ENCODE measurements around the gene EPHB1. TPM values are rescaled to one million over a fixed set of nuclear protein-coding genes. Genes with fewer than 3 reads are reported as not detected.
A peak's percentile ranks its signal among the peaks of the same experiment; 100 is the strongest.

The EPHB1 gene
- total and polyA plus RNA-seq, 2 experiments from 2014 or later: 0.43 to 0.81 TPM

DNA sequence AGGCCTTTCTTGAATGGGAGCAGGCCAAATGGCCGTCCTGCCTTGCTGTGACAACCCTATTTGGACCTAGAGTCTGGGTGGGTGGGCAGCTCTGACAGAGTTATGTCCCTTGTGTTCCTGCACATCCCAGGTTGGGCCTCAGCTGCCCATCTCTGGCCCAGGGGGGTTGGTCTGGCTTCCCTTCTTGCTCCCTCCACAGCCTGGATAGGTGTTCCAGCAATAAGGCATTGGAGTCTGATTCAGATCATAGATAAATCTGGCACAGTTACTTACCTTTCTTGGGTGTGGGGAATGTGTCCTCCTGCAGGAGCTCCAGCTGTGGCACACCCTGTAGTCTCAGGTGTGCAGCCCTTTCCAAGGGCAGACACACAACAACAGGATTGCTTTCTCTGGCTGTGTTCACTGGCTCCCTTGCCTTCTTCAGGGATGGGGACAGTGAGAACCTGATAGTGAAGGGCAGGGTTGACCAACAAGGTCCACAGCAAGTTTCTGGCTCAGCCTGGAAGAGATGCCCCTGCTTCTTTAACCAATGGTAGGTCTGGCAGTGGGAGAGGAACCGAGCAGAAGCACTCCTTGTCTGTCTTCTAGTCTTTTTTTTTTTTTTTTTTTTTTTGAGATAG, 177.9 kb downstream of the EPHB1 start:
- Histone ChIP-seq H3K4me1 (ENCODE audit: insufficient read depth) (no peaks in the 10 kb centered on the region), H3K79me2 (ENCODE audit: insufficient read depth) (no peaks in the 10 kb centered on the region), H3K27me3 (replicated peaks; ENCODE audit: insufficient read depth) (no peaks in the 10 kb centered on the region), H3K9ac (no peak overlapping the region), H3K27ac (no peak overlapping the region), H2AFZ (no peak overlapping the region), H4K20me1 (ENCODE audit: insufficient read depth) (no peaks in the 10 kb centered on the region), H3K9me3 (ENCODE audit: low read depth) (no peaks in the 10 kb centered on the region), H3K4me2 (ENCODE audit: unreplicated experiment) (no peak overlapping the region), H3F3A (ENCODE audit: insufficient read depth) (no peaks in the 10 kb centered on the region), H3K9me2 (ENCODE audit: insufficient read depth) (no peaks in the 10 kb centered on the region), H3K36me3 (ENCODE audit: low read depth) (no peaks in the 10 kb centered on the region), H3K4me3 (no peak overlapping the region)
- no peak for TF ChIP-seq EZH2 (IDR thresholded peaks at IDR 0.05; ENCODE audit: insufficient read depth, poor library complexity, severe bottlenecking)
- no peak for TF ChIP-seq EZH2phosphoT487 (IDR thresholded peaks at IDR 0.05; ENCODE audit: insufficient read depth, low read depth)
- in situ Hi-C loops (cut with MboI): no loop called here
- no peak for DNase-seq
- WGBS, 2 experiments (ENCODE audit: low coverage in 1 of 2, low lambda C conversion rate in 2 of 2, missing lambda C conversion rate in 2 of 2): 73 to 76% methylated on average over 2 of the region's 2 CpGs

- Histone ChIP-seq H3F3A (ENCODE audit: insufficient read depth) (no peaks in the 10 kb centered on the region), H3K36me3 (ENCODE audit: low read depth) (no peaks in the 10 kb centered on the region), H3K27me3 (replicated peaks; ENCODE audit: insufficient read depth) (no peaks in the 10 kb centered on the region), H2AFZ (no peak overlapping the region), H3K4me3 (no peak overlapping the region), H3K9ac (no peak overlapping the region), H3K9me2 (ENCODE audit: insufficient read depth) (no peaks in the 10 kb centered on the region), H3K79me2 (ENCODE audit: insufficient read depth) (no peaks in the 10 kb centered on the region), H3K4me1 (ENCODE audit: insufficient read depth) (no peaks in the 10 kb centered on the region), H3K9me3 (ENCODE audit: low read depth) (no peaks in the 10 kb centered on the region), H3K4me2 (ENCODE audit: unreplicated experiment) (no peak overlapping the region), H4K20me1 (ENCODE audit: insufficient read depth) (no peaks in the 10 kb centered on the region), H3K27ac (no peak overlapping the region)
- TF ChIP-seq EZH2 (IDR thresholded peaks at IDR 0.05; ENCODE audit: insufficient read depth, poor library complexity, severe bottlenecking): no peak
- TF ChIP-seq EZH2phosphoT487 (IDR thresholded peaks at IDR 0.05; ENCODE audit: insufficient read depth, low read depth): no peak
- in situ Hi-C loops (cut with MboI): no loop called here
- DNase-seq: peak; percentile 19
- 50 to 51% methylated on average over 3 of the region's 3 CpGs for WGBS, 2 experiments (ENCODE audit: low coverage in 1 of 2, low lambda C conversion rate in 2 of 2, missing lambda C conversion rate in 2 of 2)
Observed at GRCh38 chr3:134974624-134975023, 179.6 kb downstream of the EPHB1 start.

DNA sequence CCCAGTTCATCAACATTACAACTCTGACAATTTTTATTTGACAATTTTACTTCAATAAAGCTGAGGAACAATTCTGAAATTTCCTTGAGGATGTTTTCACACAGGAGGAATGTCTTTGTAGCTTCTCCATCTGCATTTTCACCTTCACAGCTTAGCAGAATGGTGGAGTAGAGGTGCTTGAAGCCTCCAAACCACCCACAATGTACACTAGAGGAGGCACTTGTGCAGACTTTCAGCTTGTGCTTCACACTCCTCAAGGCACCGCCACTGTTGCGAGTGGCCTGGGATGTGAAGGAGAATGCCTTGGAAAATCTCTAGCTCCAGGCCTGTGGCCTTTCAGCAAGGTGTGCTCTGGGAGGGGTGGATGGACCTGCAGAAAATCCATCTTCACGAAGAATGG, 181.9 kb downstream of the EPHB1 start:
- H3K79me2 ChIP-seq (ENCODE audit: insufficient read depth): no peaks in the 10 kb centered on the region
- DNase-seq: no peak
- H3K4me1 ChIP-seq (ENCODE audit: insufficient read depth): no peaks in the 10 kb centered on the region
- no peaks in the 10 kb centered on the region for H3K9me3 ChIP-seq (ENCODE audit: low read depth)
- H3F3A ChIP-seq (ENCODE audit: insufficient read depth): no peaks in the 10 kb centered on the region
- no peaks in the 10 kb centered on the region for H3K36me3 ChIP-seq (ENCODE audit: low read depth)
- WGBS, 2 experiments (ENCODE audit: low coverage in 1 of 2, low lambda C conversion rate in 2 of 2, missing lambda C conversion rate in 2 of 2): 92 to 93% methylated on average over 3 of the region's 3 CpGs
- in situ Hi-C loops (cut with MboI): no loop called here
- H3K27ac ChIP-seq: no peak overlapping the region
- H3K27me3 ChIP-seq (replicated peaks; ENCODE audit: insufficient read depth): no peaks in the 10 kb centered on the region
- no peak overlapping the region for H3K4me3 ChIP-seq
- TF ChIP-seq EZH2 (IDR thresholded peaks at IDR 0.05; ENCODE audit: insufficient read depth, poor library complexity, severe bottlenecking): no peak
- TF ChIP-seq EZH2phosphoT487 (IDR thresholded peaks at IDR 0.05; ENCODE audit: insufficient read depth, low read depth): no peak
- no peaks in the 10 kb centered on the region for H3K9me2 ChIP-seq (ENCODE audit: insufficient read depth)
- no peak overlapping the region for H3K9ac ChIP-seq
- H3K4me2 ChIP-seq (ENCODE audit: unreplicated experiment): no peak overlapping the region
- H4K20me1 ChIP-seq (ENCODE audit: insufficient read depth): no peaks in the 10 kb centered on the region
- H2AFZ ChIP-seq: no peak overlapping the region

DNA sequence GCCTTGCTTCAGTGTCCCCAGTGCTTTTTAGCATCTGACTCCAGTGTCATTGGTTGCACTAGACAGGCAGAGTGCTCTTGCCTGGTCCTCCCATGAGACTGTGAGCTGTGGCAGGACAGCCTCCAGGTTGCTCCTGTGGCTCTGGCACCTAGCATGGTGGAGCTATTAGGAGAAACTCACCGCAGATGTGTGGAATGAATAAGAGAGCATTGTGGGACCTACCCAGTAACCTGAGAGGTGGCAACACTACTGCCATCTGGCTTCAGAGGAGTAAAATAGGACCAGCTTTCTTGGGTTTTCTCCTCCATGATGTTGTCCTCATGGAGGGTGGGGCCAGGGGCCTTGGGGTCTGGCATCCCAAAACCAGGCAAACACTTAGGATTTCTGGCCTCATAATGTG, 183.6 kb downstream of the EPHB1 start:
- Histone ChIP-seq H3K9me3 (ENCODE audit: low read depth) (no peaks in the 10 kb centered on the region), H4K20me1 (ENCODE audit: insufficient read depth) (no peaks in the 10 kb centered on the region), H3K79me2 (ENCODE audit: insufficient read depth) (no peaks in the 10 kb centered on the region), H3K4me1 (ENCODE audit: insufficient read depth) (no peaks in the 10 kb centered on the region), H3K9me2 (ENCODE audit: insufficient read depth) (no peaks in the 10 kb centered on the region), H3K27me3 (replicated peaks; ENCODE audit: insufficient read depth) (no peaks in the 10 kb centered on the region), H3K9ac (no peak overlapping the region), H3K4me2 (ENCODE audit: unreplicated experiment) (no peak overlapping the region), H3K27ac (no peak overlapping the region), H2AFZ (no peak overlapping the region), H3K36me3 (ENCODE audit: low read depth) (no peaks in the 10 kb centered on the region), H3F3A (ENCODE audit: insufficient read depth) (no peaks in the 10 kb centered on the region), H3K4me3 (no peak overlapping the region)
- in situ Hi-C loops (cut with MboI): no loop called here
- 63 to 69% methylated on average over 1 of the region's 1 CpG for WGBS, 2 experiments (ENCODE audit: low coverage in 1 of 2, low lambda C conversion rate in 2 of 2, missing lambda C conversion rate in 2 of 2)
- no peak for TF ChIP-seq EZH2phosphoT487 (IDR thresholded peaks at IDR 0.05; ENCODE audit: insufficient read depth, low read depth)
- no peak for TF ChIP-seq EZH2 (IDR thresholded peaks at IDR 0.05; ENCODE audit: insufficient read depth, poor library complexity, severe bottlenecking)
- DNase-seq: no peak
